Renal cortical epithelial cell (primary cell): ENCODE measurements around the gene BUB3. TPM values are rescaled to one million over a fixed set of nuclear protein-coding genes. Genes with fewer than 3 reads are reported as not detected.

Experiments used
- DNase-seq: peaks from one replicate; pipeline ENCODE4 v3.0.0-alpha.2; 2011; ENCODE audit warnings: low read depth
- total RNA-seq: library from RNA; depleted of rRNA; stranded (reverse); fragments of >200 nt; gene quantifications from 2 replicates; pipeline ENCODE4 v1.2.3, GENCODE V29; 2014

BUB3 gene
- total RNA-seq, 1 donor from 2014 or later = 113 TPM

DNA sequence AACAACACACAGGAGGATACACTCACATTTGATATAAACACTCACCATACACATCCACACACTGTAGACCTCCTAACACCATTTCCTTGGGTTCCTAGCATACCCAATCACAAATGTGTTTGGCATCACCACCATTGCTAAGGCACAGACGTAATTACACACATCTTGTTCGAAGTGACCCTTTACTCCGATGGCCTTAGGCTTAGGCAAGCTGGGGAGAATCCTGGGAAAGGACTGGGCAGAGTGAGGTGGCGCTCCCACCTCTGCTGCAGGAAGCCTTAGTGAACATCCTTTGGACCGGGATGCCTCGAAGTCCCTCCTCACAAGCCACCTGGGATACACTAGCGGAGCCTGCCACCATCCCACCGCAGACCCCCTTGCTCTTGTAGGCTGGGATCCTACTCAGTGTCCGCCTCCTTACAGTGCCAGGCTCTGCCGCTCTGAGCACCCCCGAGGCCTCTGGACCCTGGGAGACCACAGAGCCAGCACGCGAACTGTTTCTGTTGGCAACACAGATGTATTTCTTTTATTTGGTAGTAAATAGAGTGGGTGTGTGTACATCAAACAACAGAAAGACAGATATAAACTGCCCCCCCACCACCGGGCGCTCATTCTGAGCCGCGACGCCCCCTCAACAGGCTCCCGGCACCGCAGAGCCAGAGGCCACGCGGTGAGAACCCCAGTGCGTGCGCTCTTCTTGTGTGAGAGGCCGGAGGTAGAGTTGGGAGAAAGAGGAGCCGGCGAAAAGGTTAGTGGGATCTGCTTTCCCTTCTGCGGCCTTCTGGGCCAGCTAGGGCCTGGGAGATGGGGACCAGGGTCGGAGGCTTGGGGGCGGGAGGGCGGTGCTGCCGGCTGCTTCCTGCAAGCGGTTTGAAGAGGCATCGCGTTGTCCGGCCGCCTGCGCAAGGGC, 12.2 kb upstream of the BUB3 start:
- no peak for DNase-seq

DNA sequence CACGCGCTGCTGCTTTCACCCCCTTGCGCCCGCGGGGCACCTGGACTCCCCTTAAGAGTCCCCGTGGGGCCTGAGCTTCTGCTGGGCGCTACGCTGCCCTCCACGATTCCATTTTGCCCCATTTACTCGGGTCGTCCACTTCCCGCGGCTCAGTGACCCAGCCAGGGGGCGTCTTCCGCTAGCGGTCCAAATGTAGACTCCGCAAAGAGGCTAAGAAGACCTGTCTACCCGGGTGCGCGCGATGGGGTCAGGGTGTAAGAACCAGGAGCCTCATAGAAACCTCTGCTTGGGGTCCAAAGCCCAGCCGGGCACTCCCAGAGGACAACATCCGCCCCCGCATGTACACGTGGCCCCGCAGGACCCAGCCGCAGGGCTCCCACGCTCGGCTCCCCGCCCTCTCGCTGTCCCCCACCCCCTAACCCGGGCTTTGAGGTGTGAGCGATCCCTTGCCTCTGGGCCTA, 11.5 kb upstream of the BUB3 start:
- DNase-seq = no peak

DNA sequence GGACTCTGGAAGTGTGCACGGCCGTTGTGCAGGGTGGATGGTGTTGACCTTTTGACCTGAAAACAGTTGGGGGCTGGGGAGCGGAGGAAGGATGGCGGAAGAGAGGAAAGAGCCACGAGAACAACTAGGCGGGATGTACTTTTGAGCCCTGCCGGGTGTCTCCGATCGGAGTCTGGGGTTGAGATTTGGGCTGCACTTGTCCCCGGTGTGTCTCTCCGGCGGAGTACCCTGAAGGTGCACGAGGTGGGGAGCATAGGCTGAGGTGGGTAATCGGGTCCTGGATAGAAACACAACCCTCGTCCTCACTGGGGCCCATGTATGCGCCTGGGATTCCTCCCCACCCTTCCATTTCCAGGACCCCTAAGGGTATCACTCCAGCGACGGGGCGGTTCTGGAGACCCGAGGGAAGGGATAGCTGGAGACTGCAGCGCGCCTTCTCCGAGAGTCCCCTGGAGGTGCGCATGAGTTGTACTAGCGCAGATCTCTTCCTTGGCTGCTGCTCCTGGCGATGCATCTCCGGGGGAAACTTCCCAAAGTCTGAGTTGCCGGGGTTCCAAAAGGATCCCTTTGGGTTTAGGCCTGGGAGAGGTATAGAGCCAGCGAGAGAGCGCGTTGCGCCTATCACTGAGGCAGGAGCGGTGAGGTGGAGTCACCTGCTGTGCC, 10.9 kb upstream of the BUB3 start:
- no peak for DNase-seq

DNA sequence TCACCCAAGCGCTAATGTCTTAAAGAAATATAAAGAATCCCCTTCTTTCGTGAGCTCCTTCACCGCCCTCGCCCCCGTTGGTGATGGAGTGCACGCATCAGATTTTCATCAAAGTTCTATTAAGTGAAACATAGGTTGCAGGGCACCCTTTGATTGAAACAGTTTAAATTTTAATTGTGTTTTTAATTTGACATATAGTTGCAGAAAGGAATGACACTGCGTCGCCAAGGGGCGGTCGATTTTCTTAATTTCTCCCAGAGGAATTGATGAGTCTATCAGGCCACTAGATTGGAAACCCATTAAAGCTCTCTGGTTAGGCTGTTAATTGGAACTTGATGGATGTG, 10.4 kb upstream of the BUB3 start:
- DNase-seq = no peak

DNA sequence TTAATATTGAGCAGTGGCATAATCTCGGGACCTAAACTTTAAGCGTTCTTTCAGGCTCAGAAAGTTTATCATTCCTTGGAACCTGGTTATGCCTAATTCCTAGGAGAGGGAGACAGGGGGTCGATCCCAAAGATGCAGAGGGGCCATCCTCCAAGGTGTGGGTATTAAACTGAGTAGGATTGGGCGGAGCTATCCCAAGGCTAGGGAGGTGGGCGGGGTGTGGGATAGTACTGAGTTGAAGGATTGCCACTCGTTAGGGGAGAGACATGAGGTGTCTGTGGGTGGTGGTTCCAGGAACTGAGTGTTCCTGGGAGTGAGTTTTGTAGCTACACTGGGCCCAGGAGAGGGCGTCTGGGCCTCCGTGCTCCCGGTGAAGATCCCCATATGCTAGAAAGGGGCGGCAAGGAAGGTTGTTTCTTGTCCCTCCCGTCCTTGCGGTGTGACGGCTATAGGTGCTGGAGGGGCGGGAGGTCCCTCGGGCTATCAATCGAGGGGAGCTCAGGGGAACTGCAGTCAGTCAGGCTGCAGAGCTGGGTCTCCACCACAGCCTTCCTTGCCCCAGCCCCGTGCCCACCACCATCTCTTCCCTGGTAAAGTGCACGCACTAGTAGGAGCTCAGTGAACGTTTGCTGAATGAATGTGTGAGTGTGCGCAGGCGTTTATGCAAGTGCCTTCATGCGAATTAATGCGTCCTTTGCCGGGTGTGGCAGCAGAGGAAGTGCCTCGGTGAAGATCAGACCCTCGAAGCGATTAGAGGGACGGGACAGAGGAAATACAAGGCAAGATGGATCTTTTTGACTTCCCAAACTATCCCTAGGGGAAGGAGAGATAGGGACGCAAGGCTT, 9.3 kb upstream of the BUB3 start:
- no peak for DNase-seq

DNA sequence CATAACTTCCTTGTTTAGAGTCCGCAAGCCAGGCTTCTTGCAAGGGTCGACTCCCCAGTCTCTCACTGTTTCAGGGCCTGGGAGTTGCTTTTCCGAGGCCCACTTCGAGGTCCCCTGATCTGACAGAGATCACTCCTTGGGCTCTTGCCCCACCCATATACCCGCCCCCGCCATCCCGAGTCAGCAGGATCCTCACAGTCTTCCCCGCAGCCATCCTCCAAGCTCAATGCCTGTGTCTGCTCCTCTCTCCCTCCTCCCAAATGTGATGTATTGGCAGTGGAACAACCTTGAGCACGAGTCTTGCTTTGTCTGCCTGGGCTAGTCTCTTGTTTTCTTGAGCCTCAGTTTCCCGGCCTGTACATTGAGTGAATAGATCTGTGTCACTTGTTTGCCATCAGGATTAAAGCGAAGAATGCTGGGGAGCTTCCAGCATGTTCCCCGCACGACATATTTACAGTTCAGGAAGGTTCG, 8.6 kb upstream of the BUB3 start:
- no peak for DNase-seq

DNA sequence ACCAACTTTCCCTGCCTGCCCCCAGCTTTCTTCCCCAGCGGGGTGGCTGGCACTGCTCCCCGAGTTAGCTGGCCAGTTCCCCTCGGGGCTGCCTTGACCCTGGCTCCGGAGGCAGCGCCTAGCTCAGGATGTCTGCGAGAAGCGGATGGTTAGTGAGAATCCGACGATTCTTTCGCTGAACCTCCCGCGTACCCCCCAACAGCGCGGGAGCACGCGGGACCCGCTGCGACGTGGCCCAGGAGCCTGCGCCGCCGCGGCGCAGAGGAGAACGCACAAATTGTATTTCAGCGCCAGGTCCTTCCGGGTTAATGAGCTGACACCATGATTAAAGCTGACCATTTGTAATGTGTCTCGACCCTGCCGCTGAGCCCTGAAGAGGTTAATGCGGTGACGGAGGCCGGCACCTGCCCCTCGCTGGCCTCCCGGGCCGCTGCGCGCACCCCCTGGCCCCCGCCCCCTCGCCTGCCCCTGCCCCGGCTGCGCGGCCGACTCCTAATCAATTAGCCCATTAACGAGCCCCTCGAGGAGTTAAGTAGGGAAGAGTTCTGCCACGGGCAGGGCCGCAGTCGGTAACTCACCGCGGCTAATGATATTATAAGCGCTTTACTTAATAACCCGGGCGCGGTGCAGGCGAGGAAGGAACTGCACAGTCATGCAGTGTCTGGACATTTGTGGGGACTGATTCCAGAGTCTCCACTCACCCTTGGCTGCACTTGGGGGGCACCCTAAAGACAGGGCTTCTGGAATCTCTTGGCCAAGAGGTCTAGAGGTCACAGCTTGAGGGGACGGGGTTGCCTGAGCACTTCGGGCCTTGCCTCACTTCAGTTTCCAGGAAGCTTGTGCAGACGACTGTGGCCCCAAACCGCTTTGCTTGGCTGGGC, 7.9 kb upstream of the BUB3 start:
- DNase-seq = no peak

DNA sequence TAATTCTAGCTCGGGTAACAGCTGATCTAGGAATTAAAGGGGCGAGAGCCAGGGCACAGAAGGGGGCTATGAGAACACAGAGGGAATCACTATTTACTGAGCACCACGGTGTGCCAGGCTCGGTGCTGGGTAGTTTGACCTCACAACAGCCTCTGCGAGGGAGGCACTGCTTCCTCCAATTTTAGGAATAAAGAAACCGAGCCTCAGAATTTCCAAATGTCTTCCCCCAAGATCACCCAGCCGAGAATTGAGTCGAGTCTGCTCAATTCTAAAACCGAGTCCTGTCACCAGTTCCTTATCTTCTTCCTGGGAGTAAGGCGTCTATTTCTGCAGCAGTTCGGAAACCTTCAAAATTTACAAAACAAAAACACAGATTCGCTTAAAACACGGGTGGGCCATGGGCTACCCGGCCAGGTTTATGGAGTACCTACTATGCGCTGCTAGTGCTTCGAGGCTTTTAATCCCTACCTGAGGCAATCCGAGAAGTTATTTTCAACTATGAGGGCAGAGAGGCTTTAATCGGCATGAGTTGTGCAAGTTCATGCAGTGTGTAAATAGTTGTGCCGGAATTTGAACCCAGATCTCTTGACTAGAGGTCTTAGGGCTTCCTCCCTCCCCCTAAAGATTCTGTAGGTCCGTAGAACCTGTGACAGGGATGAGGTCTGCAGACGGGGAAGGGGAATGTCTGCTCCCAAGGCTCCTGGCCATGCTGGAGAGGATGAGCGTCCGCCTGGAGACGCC, 7.1 kb upstream of the BUB3 start:
- no peak for DNase-seq

DNA sequence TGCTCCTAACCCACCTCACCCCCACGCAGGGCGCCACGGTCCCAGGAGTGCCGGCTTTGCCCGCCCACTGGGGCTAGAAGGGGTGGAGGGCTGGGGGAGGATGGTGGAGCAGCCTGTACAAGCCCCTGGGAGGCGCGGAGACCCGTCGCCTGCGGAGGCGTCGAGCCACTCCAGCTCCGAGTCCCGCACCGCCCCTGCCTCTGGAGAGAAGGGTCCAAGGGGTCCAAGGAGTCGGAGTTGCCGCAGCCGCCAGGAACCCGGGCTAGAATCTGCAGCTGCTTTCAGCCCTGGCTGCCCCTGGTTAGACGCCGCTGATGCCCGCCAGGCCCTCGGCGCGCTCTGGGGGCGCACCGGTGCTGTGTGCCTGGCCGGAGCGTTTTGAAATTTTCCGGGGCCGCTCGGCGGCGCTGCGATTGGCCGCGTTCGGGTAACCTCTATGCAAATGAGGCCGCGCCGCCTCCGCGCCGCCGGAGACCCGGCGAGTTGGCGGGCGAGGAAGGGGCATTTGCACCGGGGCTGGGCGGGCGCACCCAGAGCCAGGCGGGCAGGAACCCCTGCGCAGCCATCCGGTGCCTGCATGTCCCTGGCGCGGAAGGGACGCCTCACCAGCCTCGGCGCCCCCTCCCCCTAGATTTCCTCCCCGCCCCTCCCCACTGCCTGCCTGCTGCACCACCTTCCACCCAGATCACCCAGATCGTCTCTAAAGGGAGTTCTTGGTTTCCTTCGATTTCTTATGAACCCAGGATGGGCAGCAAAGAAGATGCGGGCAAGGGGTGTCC, 6.4 kb upstream of the BUB3 start, which contains the start of gene HMX2:
Gene HMX2, plus strand, starts transcription at position 502 of the 779 bp plus-strand sequence. Its CDS starts 243 bp downstream, at position 745.
- no peak for DNase-seq

DNA sequence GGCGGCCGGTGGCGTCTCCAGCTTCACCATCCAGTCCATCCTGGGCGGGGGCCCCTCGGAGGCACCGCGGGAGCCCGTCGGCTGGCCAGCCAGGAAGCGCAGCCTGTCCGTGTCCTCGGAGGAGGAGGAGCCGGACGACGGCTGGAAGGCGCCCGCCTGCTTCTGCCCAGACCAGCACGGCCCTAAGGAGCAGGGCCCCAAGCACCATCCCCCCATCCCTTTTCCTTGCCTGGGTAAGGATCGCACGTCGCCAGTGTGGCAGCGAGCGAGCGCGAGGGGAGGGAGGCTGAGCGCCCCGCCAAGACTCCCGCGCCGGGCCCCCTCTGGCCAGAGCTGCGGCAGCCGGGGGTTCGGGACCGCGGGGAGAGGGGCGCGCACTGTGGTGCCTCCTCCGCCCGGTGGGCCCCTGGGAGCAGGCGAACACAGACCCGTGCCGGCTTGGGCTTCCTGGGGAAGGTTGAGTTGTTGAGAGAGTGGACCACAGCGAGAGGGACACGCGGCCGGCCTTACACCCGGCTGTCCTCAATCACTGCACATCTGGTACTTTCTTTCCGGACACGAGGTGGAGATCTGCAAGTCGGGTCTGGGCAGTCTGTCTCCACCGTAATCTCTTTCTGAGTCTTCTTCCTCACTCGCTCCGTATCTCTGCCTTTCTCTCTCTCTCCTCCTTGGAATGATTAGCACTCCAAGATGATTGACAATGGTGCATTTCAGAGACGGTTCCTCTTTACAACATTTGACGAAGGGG, 5.6 kb upstream of the BUB3 start:
- DNase-seq = no peak

DNA sequence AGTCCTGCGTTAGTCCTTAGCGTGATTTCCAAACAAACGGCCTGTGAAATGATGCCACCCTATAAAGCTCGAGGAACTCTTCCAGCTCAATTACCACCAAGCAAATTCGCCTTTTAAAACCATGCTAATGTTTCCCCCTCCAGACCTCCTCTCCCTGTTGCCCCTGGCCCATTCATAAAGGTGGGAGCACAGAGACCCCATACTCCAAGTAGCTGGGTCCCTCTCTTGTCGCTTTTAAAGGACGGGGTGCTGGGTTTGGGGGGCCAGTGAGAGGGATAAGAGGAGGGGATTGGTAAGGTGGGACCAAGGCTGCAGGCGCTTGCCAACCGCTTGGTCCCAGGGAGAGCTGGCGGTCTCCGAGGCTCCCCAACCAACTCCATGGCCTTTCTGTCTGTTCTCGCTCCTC, 5.0 kb upstream of the BUB3 start:
- DNase-seq = no peak

DNA sequence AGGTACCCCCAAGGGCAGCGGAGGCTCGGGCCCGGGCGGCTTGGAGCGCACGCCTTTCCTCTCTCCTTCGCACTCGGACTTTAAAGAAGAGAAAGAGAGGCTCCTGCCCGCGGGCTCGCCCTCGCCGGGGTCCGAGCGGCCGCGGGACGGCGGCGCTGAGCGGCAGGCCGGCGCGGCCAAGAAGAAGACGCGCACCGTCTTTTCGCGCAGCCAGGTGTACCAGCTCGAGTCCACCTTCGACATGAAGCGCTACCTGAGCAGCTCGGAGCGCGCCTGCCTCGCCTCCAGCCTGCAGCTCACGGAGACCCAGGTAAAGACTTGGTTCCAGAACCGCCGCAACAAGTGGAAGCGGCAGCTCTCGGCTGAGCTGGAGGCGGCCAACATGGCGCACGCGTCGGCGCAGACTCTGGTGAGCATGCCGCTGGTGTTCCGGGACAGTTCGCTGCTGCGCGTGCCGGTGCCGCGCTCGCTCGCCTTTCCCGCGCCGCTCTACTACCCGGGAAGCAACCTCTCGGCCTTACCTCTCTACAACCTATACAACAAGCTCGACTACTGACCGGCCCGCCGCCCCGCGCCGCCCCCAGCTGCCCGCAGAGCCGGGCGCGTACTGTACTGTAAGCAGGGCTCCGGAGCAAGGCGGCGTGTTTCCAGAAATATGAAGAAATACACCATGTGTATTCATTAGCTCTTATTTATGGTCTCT, 4.5 kb upstream of the BUB3 start:
- no peak for DNase-seq

DNA sequence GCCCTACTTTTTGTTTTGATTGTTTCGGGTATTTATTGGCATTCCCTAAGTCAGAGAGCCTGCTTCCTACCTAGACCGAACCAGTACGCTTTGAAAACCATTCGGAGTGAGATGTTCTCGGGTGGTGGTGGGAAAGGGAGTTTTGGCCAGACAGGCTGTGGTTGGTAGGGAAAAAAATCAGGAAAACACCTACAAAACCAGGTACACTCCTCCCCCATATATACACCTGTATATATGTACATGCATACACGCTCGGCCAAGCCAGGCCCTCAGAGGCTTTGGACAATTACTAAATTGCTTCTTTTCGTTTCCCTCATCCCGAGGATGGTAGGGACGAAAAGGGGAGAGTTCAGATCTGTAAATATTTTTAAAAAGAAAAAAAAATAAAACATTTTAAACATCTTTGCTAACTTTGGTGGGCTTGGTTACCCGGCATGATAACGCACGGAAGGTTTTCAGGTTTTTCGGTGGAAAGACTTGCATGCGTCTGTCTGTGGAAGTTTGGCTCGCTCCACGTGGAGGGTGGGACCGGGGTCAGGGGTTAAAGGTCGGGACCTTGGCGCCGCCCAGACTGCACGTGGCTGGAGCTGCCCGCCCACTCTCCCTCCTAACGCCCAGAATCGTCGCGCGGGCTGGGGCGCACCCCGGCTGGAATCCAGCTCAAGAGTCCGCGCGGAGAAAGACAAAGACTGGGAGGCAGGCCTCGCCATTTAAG, 3.8 kb upstream of the BUB3 start:
- DNase-seq = no peak

DNA sequence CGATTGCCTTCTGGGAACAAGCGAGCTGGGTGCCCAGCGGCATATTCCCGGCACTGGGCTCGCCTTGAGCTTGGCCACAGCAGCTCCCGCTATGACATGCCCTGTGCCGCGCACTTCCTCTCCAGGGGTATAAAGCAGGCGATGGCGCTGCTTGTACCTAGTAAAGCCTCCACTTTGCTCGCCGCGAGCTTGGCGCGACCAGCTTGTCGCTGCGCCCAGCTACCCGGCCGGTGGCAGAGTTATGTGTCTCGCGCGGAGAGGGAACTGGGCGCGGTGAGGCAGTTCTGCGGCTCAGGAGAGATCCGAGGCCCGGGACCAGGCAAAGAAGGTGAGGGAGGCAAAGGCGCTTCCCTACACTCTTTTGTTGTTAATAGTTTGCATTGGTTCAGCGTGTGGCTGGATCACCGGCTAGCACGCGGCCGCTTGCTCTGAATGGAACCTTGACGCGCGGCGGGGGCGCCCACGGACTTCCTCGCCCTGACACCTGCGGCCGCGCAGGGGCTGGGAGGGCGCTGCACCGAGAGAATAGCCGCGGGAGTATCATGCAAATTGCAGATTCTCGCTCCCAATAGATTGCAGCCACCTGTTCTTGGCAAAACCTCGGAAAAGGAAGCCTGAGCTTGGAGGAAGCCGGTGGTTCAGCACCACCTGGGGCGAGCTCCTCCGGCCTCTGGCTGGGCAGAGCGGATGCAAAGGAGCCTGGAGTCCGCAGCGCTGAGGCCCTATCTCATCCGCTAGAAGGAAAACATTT, 3.0 kb upstream of the BUB3 start:
- no peak for DNase-seq

DNA sequence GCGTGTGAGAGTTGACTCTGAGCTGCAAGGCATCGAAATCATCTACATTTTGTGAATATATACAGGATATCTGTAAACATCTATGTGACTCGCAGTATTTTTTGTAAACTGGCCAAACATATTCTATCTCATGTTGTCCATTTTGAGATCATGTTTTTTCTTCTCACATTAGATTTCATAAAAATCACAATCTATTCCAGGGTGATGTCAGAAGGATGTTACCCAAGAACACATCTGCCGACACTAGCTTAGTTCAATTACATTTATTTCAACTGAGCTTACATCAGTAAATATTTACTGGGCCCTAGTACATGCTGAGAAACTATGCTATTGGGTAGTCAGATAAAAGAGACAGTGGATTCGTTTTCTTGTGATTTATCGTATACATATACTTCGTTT, 2.5 kb upstream of the BUB3 start:
- DNase-seq = no peak

DNA sequence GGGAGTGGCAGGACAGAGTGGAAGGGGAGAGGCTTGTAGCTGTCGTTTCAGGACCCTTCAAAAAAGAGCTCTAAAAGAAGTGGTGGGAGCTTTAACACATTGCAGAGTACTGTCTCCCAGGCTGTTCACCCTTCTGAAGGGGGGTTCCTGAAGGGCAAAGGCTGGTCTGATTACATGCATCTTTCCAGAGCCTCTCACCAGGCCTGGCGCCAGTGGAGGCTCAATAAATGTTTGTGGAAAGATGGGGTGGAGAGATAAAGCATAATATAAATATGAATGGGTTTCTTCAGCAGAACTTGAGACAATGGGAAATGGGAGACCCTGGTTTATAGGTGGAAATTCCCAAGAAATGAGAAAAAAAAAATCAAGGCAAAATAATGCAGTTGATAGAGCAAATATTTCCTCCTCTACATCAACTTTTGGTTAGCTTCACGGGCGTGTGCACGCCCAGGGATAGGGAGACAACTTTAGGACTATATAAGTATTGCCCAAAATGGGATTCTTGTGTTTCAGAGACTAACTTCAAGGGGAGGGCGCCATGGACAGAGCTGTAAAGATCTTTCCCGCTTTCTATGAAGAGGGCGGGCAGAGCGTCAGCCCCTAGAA, 613 bp upstream of the BUB3 start:
- DNase-seq = no peak
